ENCODE results near the gene CREBZF. TPM values are rescaled to one million over a fixed set of nuclear protein-coding genes. Genes with fewer than 3 reads are reported as not detected.
A peak's percentile ranks its signal among the peaks of the same experiment; 100 is the strongest.
"Not testable (repeated sequence)": the region's sequence is repeated elsewhere in the genome, so short reads cannot be mapped to it uniquely, and the experiment has no call there.

CREBZF gene
- total RNA-seq, 1 experiment from 2014 or later, result 34.4 TPM

DNA sequence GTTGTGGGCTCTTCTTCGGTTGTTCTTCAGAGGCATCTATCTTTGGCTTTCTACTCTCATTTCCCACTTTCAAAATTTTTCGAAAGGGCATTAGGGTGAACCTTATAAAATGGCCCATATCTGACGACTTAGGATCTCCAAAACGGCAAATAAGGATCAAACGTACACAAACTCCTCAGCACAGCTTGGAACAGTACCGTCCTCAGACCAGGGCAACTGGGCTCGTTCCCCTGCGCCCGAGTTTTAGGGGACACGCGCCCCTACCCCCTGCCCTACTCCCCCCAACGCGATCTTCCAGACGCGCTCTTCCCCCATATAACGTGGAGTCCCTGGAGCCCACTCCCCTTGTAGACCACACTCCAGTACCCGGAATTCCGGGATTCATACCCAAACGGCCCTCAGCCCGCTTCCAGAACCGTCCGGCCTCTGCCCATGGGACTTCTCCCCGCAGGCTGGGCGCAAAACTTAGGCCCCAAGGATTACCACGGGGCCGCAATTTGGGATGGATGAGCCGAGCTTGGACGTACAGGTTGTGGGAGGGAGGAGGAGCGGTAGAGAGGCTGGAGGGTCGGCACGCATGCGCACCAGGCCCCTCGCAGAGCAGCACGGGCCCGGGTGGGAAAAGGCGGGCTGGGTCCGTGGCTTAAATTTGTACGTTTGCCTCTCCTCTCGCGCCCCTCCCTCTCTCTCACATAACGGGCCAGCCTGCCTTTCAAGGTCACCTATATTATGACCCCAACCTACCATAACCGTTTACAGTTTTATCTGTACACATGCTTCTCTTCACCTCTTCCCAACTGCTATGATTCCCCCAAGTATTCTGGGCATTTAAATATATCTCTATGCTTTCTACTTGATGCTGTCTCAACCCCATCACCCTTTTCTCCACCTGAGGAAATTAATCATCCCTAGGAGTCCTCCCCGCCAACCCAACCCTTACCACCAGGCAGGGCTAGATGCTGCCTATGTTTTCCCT lies 17.7 kb upstream of the CREBZF start:
- H3K27me3 ChIP-seq, result no peaks in the 10 kb centered on the region
- H3K4me3 ChIP-seq, result no peak overlapping the region
- H3K36me3 ChIP-seq, result no peaks in the 10 kb centered on the region
- H3K9me3 ChIP-seq, result no peaks in the 10 kb centered on the region
- no peak for DNase-seq

DNA sequence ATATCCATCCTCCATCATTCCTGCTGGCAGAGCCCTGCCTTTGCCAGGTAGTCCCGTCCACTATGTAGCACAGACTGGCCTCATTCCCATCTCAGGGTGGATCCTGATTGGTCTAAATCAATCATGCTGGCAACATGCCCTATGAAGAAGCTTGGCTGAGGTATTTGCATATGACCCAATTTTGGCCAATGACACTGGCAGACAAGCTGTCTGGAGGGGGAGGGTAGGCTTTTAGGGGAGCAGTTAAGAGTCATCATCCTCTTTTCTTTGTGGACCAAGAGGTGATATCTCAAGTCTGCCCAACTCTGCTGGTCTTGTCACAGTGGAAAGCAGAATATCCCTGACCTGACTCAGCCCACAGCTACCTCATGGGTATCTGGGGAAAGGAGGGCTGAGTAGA lies 16.0 kb upstream of the CREBZF start:
- DNase-seq, result no peak
- Histone ChIP-seq H3K9me3 (no peaks in the 10 kb centered on the region), H3K36me3 (no peaks in the 10 kb centered on the region), H3K4me3 (no peak overlapping the region), H3K27me3 (no peaks in the 10 kb centered on the region)

DNA sequence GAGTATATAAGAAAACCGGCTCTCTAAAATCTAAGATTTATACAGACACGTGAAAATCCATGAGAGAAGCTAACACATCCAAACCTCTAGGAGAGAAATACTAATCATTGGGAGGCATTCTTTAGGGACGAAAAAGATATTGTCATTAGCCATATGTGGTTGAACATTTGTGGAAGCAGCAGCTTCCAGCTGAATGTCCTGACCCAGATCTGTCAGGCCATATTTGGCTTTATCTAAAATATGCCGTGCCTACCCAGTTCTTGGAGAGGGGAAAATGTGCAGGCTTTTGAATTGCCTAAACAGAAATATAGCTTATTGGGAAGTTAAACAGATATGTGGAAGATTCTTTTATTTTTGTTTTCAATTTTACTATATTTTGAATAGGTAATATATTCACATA lies 14.6 kb upstream of the CREBZF start:
- Histone ChIP-seq H3K4me3 (no peak overlapping the region), H3K9me3 (no peaks in the 10 kb centered on the region), H3K27me3 (no peaks in the 10 kb centered on the region), H3K36me3 (no peaks in the 10 kb centered on the region)
- DNase-seq, result no peak

GRCh38 chr11:85673393-85673792 lies 8.5 kb upstream of the CREBZF start:
- no peaks in the 10 kb centered on the region for H3K36me3 ChIP-seq

DNA sequence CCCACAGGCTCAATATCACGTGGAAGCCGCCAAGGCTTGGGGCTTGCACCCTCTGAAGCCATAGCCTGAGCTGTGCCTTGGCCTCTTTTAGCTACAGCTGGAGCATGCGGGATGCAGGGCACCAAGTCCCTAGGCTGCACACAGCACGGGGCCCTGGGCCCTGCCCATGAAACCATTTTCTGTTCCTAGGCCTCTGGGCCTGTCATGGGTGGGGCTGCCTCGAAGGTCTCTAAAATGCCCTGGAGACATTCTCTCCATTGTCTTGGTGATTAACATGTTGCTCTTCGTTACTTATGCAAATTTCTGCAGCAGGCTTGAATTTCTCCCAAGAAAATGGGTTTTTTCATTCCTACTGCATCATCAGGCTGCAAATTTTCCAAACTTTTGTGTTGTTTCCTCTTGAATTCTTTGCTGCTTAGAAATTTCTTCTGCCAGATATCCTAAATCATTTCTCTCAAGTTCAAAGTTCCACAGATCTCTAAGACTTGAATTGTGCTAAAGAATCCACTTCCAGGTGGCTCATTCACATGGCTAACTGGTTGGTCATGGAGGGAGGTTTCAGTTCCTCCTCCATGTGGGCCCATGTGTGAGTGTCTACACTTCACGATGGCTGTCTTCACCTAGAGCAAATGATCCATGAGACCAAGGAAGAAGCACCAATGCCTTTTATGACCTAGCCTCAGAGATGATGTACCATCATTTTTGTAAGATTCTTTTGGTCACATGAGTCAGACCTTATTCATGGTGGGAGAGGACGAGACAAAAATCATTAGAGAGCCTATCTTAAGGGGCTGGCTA lies 7.4 kb upstream of the CREBZF start:
- Histone ChIP-seq H3K36me3 (no peaks in the 10 kb centered on the region), H3K9me3 (no peaks in the 10 kb centered on the region), H3K27me3 (no peaks in the 10 kb centered on the region), H3K4me3 (no peak overlapping the region)
- no peak for DNase-seq

More at GRCh38 chr11:85673393-85673792, 8.5 kb upstream of the CREBZF start:
- DNase-seq, result no peak
- Histone ChIP-seq H3K27me3 (no peaks in the 10 kb centered on the region), H3K9me3 (no peaks in the 10 kb centered on the region), H3K4me3 (no peak overlapping the region)

DNA sequence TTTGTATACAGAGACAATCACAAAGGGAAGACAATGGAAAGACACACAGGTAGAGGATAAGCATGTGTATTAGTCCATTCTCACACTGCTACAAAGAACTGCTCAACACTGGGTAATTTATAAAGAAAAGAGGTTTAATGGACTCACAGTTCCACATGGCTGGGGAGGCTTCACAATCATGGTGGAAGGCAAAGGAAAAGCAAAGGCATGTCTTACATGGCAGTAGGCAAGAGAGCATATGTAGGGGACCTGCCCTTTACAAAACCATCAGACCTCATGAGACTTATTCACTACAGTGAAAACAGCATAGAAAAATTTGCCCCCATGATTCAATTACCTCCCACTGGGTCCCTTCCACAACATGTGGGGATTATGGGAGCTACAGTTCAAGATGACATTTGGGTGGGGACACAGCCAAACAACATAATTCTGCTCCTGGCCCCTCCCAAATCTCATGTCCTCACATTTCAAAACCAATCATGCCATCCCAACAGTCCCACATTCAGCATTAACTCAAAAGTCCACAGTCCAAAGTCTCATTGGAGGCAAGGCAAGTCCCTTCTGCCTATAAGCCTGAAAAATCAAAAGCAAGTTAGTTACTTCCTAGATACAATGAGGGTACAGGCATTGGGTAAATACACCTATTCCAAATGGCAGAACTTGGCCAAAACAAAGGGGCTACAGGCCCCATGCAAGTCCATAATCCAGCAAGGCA lies 6.2 kb upstream of the CREBZF start:
- H3K27me3 ChIP-seq, H3K36me3 ChIP-seq, H3K9me3 ChIP-seq, DNase-seq, H3K4me3 ChIP-seq: not testable (repeated sequence)

DNA sequence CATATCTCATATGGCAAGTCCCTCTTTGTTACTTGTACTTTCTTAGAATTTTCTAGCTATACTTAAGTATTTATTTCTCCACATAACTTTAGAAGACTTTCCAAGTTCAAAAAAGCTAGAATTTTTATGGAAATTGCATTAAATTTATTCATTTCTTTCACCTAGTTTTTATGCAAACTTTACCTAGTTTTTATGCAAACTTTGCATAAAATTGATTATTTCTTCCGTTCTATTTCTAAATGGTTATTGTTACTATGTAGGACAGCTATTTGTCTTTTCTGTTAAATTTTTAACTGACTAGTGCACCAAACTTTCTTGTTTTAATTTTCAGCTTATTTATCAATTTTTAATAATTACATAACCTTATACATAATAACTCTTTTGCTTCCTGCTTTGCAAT lies 3.2 kb upstream of the CREBZF start:
- DNase-seq, result no peak
- Histone ChIP-seq H3K27me3 (no peaks in the 10 kb centered on the region), H3K36me3 (peaks cover 10% of the 10 kb centered on the region), H3K4me3 (no peak overlapping the region), H3K9me3 (no peaks in the 10 kb centered on the region)

GRCh38 chr11:85666687-85667086 lies 1.8 kb upstream of the CREBZF start:
- no peak for DNase-seq
- H3K9me3 ChIP-seq, result no peaks in the 10 kb centered on the region
- peaks cover 23% of the 10 kb centered on the region for H3K36me3 ChIP-seq
- H3K27me3 ChIP-seq, result no peaks in the 10 kb centered on the region
- H3K4me3 ChIP-seq, result no peak overlapping the region

GRCh38 chr11:85665733-85666132 lies 804 bp upstream of the CREBZF start:
- no peak for DNase-seq
- Histone ChIP-seq H3K36me3 (peaks cover 32% of the 10 kb centered on the region), H3K4me3 (no peak overlapping the region), H3K9me3 (no peaks in the 10 kb centered on the region), H3K27me3 (no peaks in the 10 kb centered on the region)

DNA sequence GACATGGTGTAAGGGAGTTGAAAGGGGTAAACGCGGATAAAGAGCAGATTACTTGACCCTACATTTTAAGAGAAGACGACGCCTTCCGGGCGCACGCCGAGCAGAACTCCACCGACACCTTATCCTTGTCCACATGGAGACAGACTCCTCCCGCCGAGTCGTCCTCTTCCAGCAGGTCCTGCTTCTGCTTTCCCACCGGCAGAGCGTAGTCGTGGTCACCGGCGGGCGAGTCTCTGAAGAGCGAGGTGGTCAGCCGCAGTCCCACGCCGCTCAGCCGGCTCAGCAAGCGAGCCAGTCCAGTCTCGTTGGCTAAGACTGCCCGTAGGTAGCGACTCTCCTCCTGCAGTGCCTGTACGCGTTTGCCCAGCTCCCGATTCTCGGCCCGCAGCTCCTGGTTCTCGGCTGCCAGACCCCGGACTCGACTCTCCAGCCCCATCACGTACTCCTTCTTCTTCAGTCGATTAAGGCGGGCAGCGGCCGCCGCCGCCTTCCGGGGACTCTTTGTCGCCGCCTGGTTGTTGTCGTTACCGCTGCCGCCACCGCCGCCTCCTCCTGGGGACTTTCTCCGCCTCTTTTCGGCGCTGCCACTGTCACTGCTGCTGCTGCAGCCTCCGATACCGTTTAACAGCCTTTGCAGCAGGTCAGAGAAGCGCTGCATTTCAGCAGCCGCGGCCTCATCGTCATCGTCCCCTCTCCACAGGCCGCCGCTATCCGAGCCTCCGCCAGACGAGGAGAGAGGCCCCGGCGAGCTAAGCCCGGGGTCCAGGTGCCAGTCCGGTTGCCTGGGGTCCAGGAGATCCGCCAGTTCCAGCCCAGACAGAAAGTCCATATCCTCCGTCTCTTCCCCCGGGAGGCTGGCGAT lies 945 bp downstream of the CREBZF start:
- DNase-seq, result peak; percentile 56
- H3K36me3 ChIP-seq, result peaks cover 50% of the 10 kb centered on the region
- H3K9me3 ChIP-seq, result no peaks in the 10 kb centered on the region
- H3K4me3 ChIP-seq, result peak overlapping the region; percentile 87
- H3K27me3 ChIP-seq, result no peaks in the 10 kb centered on the region

- H3K36me3 ChIP-seq, result peaks cover 57% of the 10 kb centered on the region
- H3K4me3 ChIP-seq, result peak overlapping the region; percentile 87
- DNase-seq, result no peak
- no peaks in the 10 kb centered on the region for H3K9me3 ChIP-seq
- no peaks in the 10 kb centered on the region for H3K27me3 ChIP-seq
Measured at GRCh38 chr11:85663080-85663752, 1.7 kb downstream of the CREBZF start.

GRCh38 chr11:85661972-85662664 lies 2.8 kb downstream of the CREBZF start:
- Histone ChIP-seq H3K27me3 (no peaks in the 10 kb centered on the region), H3K36me3 (peaks cover 68% of the 10 kb centered on the region), H3K9me3 (no peaks in the 10 kb centered on the region), H3K4me3 (peak overlapping the region; percentile 87)
- DNase-seq, result no peak

DNA sequence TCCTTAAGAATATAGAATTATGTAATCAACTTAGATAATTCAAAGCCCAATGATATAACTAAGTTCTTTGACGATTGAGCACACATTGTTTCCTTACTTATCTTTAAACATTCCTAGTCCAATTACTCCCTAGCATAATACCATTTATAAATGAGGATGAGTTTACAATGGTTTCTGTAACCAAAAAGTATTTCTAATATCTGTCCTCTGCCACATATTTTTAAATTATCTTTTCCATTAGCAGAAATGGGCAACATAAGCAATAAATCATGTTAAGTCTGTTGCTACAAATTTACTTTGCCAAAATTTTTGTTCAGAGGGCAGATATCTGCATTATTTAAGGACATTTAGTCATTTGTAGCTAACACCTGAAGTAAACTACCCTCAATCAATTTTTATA lies 6.7 kb downstream of the CREBZF start:
- no peak overlapping the region for H3K4me3 ChIP-seq
- no peak for DNase-seq
- peaks cover 85% of the 10 kb centered on the region for H3K36me3 ChIP-seq
- no peaks in the 10 kb centered on the region for H3K27me3 ChIP-seq
- no peaks in the 10 kb centered on the region for H3K9me3 ChIP-seq

DNA sequence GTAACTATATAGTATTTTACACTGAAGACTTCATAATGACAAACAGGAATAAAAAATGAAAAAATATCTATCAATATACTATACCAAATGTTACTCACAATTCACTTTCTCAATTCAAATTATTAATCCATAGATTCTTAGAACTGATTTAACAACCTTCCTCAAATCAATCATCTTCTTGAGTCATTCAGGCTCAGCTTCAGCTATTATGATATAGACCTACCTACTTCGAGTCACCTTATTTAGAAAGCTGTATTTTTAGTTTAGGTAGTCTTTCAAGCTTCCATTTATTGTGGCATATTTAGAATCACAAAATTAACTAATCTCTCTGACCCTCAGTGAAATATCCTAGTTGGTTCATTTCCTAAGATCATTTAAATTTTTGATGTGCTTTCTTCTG lies 8.2 kb downstream of the CREBZF start:
- H3K9me3 ChIP-seq, result no peaks in the 10 kb centered on the region
- peaks cover 81% of the 10 kb centered on the region for H3K36me3 ChIP-seq
- H3K4me3 ChIP-seq, result no peak overlapping the region
- DNase-seq, result no peak
- H3K27me3 ChIP-seq, result no peaks in the 10 kb centered on the region

DNA sequence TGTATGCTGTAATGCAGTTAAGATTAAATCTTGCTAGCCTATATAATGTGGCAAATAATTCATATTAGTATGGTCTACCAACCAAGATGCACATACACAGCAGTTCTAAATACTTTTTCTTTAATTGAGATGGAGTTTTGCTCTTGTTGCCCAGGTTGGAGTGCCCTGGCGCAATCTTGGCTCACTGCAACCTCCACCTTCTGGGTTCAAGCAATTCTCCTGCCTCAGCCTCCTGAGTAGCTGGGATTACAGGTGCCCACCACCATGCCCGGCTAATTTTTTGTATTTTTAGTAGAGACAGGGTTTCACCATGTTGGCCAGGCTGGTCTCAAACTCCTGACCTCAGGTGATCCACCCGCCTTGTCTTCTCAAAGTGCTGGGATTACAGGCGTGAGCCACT lies 10.6 kb downstream of the CREBZF start:
- H3K27me3 ChIP-seq, DNase-seq, H3K4me3 ChIP-seq, H3K9me3 ChIP-seq: not testable (repeated sequence)
- peaks cover 73% of the 10 kb centered on the region for H3K36me3 ChIP-seq
